NT2/D1 (cell line): ENCODE measurements around the gene MYRFL.

Source experiments
- DNase-seq: peaks from one replicate; pipeline ENCODE4 v3.0.0-alpha.2; 2011; ENCODE audit warnings: low read depth, low spot score
- H3K27me3 ChIP-seq: 2 replicates; pipeline ENCODE4 v1.6.0; 2011; ENCODE audit warnings: mild to moderate bottlenecking; ENCODE audit not compliant: insufficient read length, insufficient read depth
- H3K36me3 ChIP-seq: 2 replicates; pipeline ENCODE4 v1.6.1; 2011; ENCODE audit warnings: mild to moderate bottlenecking, low read length, mixed read lengths; ENCODE audit not compliant: insufficient read depth, insufficient read length
- H3K4me1 ChIP-seq: 2 replicates; pipeline ENCODE4 v1.5.1; 2011; ENCODE audit not compliant: insufficient read depth, insufficient read length
- H3K4me3 ChIP-seq: 2 replicates; pipeline ENCODE4 v1.5.1; 2011; ENCODE audit warnings: low read depth; ENCODE audit not compliant: insufficient read length
- H3K9ac ChIP-seq: 2 replicates; pipeline ENCODE4 v1.6.0; 2011; ENCODE audit warnings: low read depth; ENCODE audit not compliant: insufficient read length
- H3K9me3 ChIP-seq: 2 replicates; pipeline ENCODE4 v1.5.1; 2011; ENCODE audit warnings: mild to moderate bottlenecking, low read length; ENCODE audit not compliant: insufficient read depth
- SUZ12 ChIP-seq: IDR thresholded peaks from 2 replicates; pipeline ENCODE4 v1.6.1; 2011; ENCODE audit not compliant: insufficient read length, insufficient read depth; ENCODE audit errors: extremely low read depth
- YY1 ChIP-seq: IDR thresholded peaks from 2 replicates; pipeline ENCODE4 v1.6.1; 2011; ENCODE audit not compliant: insufficient read length, insufficient read depth
- ZNF274 ChIP-seq: IDR thresholded peaks from 2 replicates; pipeline ENCODE4 v1.6.1; 2011; ENCODE audit warnings: mild to moderate bottlenecking, low read depth, low read length

MYRFL gene

GRCh38 chr12:69816082-69816481 lies 8.9 kb upstream of the MYRFL start:
- Histone ChIP-seq H3K9me3 (peaks cover 2% of the 10 kb centered on the region), H3K36me3 (peaks cover 3% of the 10 kb centered on the region), H3K4me1 (no peaks in the 10 kb centered on the region), H3K9ac (no peak overlapping the region), H3K4me3 (no peak overlapping the region), H3K27me3 (no peaks in the 10 kb centered on the region)
- TF ChIP-seq ZNF274: no peak
- TF ChIP-seq YY1: no peak
- no peak for TF ChIP-seq SUZ12
- DNase-seq: no peak

- H3K9ac ChIP-seq: no peak overlapping the region
- TF ChIP-seq SUZ12: no peak
- no peak for TF ChIP-seq YY1
- TF ChIP-seq ZNF274: no peak
- no peaks in the 10 kb centered on the region for H3K9me3 ChIP-seq
- H3K4me1 ChIP-seq: no peaks in the 10 kb centered on the region
- H3K27me3 ChIP-seq: no peaks in the 10 kb centered on the region
- no peak overlapping the region for H3K4me3 ChIP-seq
- DNase-seq: no peak
- no peaks in the 10 kb centered on the region for H3K36me3 ChIP-seq
Observed at GRCh38 chr12:69821032-69821455, 4.0 kb upstream of the MYRFL start.

- no peak for DNase-seq
- no peaks in the 10 kb centered on the region for H3K27me3 ChIP-seq
- no peaks in the 10 kb centered on the region for H3K9me3 ChIP-seq
- no peak for TF ChIP-seq ZNF274
- H3K4me3 ChIP-seq: no peak overlapping the region
- no peak overlapping the region for H3K9ac ChIP-seq
- H3K4me1 ChIP-seq: no peaks in the 10 kb centered on the region
- H3K36me3 ChIP-seq: no peaks in the 10 kb centered on the region
Observed at GRCh38 chr12:69821456-69822159, 3.4 kb upstream of the MYRFL start.

GRCh38 chr12:69822201-69822860 lies 2.7 kb upstream of the MYRFL start:
- TF ChIP-seq SUZ12: no peak
- TF ChIP-seq YY1: no peak
- no peak for TF ChIP-seq ZNF274
- no peak for DNase-seq
- Histone ChIP-seq H3K9ac (no peak overlapping the region), H3K4me1 (no peaks in the 10 kb centered on the region), H3K36me3 (no peaks in the 10 kb centered on the region), H3K9me3 (no peaks in the 10 kb centered on the region), H3K4me3 (no peak overlapping the region), H3K27me3 (no peaks in the 10 kb centered on the region)

GRCh38 chr12:69824028-69824427 lies 999 bp upstream of the MYRFL start:
- Histone ChIP-seq H3K9me3 (no peaks in the 10 kb centered on the region), H3K27me3 (no peaks in the 10 kb centered on the region), H3K4me3 (no peak overlapping the region), H3K4me1 (no peaks in the 10 kb centered on the region), H3K36me3 (no peaks in the 10 kb centered on the region), H3K9ac (no peak overlapping the region)
- no peak for TF ChIP-seq YY1
- TF ChIP-seq SUZ12: no peak
- no peak for TF ChIP-seq ZNF274
- no peak for DNase-seq

- TF ChIP-seq SUZ12 (no peak), YY1 (no peak), ZNF274 (no peak)
Observed at GRCh38 chr12:69828897-69829296, 3.9 kb downstream of the MYRFL start.

GRCh38 chr12:69833696-69834095 lies 8.7 kb downstream of the MYRFL start:
- Histone ChIP-seq H3K9me3 (no peaks in the 10 kb centered on the region), H3K36me3 (no peaks in the 10 kb centered on the region), H3K9ac (no peak overlapping the region), H3K4me3 (no peak overlapping the region), H3K4me1 (no peaks in the 10 kb centered on the region), H3K27me3 (no peaks in the 10 kb centered on the region)
- TF ChIP-seq ZNF274: no peak
- TF ChIP-seq SUZ12: no peak
- DNase-seq: no peak

More at GRCh38 chr12:69828897-69829296, 3.9 kb downstream of the MYRFL start:
- H3K9me3 ChIP-seq: no peaks in the 10 kb centered on the region
- no peak for DNase-seq
- H3K36me3 ChIP-seq: no peaks in the 10 kb centered on the region
- H3K4me3 ChIP-seq: no peak overlapping the region
- no peak overlapping the region for H3K9ac ChIP-seq
- no peaks in the 10 kb centered on the region for H3K27me3 ChIP-seq
- no peaks in the 10 kb centered on the region for H3K4me1 ChIP-seq
